Renal cortical epithelial cell (primary cell): ENCODE data around the gene TBC1D22B. TPM values are rescaled to one million over a fixed set of nuclear protein-coding genes. Genes with fewer than 3 reads are reported as not detected.
"Not testable (repeated sequence)": the region's sequence is repeated elsewhere in the genome, so short reads cannot be mapped to it uniquely, and the experiment has no call there.

ENCODE experiments used
- DNase-seq: peaks from one replicate; pipeline ENCODE4 v3.0.0-alpha.2; 2011; ENCODE audit warnings: low read depth
- total RNA-seq: library from RNA; depleted of rRNA; stranded (reverse); fragments of >200 nt; gene quantifications from 2 replicates; pipeline ENCODE4 v1.2.3, GENCODE V29; 2014

The TBC1D22B gene
- total RNA-seq, 1 donor from 2014 or later, result 12.5 TPM

DNA sequence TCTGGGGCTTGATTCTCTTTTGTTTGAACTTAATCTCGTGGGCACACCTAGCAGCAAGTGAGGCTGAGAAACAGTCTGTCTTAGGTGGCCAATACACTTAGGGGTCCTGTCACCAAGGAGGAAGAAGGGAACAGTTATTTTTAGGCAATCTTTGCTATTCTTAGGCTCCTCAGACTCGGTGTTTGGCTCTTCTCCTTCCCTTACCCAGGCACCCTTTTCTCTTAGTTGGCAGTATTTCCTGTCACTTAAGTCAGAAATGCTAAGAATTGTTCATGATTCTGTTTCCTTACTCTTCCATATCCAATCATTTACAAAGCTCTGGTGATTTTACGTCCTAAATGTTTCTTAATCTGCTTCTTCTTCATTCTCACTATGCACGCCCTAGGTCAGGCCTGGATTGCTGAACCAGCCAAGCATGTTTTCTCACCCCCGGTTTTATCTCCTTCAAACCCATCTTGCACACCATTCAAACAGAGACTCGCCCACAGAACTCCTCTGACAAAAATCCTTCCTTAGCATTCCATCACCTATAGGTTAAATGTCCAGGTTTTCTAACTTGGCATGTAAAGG, 45.6 kb downstream of the TBC1D22B start:
- DNase-seq, result peak; percentile 61

DNA sequence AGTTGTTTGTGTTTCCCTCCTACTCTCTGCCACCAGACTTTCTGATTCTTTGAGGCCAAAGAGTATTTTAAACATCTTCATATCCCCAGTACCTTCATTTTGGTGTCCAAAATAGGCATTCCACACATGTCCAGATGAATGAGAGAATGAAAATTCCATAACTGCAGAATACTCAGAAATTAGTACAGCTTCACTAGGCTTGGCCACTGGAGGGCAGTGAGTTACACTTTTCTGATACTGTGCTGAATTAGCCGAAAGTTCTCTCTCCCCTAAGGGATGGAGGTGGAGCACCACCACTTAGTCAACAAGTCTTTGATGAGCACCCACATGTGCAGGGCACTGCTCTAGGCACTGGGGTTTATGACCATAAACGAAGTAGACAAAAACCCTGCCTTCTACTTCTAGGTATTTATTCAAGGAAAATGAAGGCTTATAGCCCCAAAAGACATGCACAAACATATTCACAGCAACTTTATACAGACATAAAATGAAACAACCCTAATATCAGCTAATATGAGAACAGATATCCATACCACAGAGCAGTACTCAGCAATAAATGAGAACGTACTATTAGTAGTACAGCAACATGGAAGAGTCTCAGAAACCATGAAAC, 46.4 kb downstream of the TBC1D22B start:
- DNase-seq, result peak; percentile 33

DNA sequence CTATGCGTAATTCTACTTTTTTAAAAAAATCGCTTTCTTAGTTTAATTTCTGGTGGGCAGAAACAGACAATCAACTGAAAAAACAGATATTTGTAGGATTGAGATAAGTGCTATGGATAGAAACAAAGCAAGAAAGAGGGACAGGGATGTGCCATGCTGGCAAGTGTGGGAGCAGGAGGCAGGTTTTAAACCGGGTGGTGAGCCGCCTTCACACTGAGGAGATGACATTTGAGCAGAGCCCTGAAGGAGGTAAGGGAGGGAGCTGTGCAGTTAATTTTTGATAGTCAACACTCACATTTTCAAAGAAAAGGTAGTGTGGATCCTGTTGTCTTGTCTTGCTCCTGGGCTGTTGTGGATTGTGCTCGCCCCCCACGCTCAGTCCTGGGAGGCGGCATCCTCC, 47.2 kb downstream of the TBC1D22B start:
- no peak for DNase-seq

DNA sequence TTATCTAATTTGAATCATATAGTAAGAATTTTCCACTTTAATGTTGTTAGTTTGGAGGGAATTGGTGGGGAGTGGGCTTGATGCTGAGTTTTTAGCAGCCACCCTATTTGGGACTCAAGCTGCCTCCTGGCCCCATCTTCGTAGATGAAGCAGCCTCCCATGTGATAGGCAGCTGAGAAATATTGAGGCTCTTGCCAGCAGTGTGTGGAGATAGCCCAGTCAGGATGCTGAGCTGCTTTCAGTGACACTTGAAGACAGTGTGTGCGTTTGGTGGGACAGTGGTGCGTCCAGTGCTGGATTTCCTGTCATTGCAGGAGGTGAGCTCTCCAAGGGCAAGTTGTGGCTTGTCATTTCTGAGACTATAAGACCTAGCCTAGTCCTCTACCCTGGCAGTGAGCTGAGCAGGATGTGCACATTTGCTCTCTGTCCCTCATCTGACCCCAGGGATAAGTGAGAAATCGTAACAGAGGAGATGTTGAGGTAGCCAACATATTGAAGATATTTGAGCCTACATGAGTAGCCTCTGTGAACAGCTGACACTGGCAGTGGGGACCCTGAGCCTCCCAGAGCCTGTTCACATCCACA, 48.4 kb downstream of the TBC1D22B start:
- no peak for DNase-seq

DNA sequence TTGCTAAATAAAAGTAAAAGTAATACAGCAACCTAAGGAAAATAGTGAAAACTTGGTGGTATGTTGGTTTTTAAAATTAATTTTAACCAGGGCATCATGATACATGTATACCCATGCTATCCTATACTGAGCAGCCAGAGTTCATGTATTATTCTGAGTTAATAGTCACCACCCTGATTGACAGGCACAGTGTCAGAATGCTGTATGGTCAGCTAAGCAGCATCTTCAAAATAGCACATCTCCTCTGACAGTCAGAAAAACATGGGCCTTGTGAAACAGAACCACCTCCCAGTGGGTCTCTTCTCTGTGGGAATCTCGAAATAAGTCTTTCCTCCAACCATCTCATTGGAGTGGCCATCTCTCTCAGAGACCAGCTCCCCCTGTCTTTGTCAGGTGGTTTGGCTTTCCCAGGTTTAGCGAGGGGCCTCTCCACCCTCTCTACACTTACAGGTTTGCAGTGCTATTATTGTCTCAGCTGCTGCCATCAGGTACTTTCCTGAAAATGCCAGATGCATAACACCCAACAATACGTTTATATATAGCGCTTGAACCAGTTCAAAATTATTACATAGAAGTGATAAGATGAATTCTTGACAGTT, 49.2 kb downstream of the TBC1D22B start:
- no peak for DNase-seq

DNA sequence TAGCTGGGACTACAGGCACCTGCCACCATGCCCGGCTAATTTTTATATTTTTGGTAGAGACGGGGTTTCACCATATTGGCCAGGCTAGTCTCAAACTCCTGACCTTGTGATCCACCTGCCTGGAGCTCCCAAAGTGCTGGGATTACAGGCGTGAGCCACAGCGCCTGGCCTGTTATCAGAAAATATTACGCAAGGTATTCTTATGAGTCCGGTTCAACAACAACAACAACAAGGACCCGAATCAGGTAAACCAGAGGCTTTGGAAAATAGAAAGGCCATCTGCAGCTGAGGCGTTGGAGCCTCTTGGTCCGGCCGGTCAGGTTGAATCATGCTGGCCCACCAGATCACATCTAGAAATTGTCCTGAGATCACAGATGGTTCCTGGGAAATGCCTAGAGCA, 49.9 kb downstream of the TBC1D22B start:
- DNase-seq, result not testable (repeated sequence)

DNA sequence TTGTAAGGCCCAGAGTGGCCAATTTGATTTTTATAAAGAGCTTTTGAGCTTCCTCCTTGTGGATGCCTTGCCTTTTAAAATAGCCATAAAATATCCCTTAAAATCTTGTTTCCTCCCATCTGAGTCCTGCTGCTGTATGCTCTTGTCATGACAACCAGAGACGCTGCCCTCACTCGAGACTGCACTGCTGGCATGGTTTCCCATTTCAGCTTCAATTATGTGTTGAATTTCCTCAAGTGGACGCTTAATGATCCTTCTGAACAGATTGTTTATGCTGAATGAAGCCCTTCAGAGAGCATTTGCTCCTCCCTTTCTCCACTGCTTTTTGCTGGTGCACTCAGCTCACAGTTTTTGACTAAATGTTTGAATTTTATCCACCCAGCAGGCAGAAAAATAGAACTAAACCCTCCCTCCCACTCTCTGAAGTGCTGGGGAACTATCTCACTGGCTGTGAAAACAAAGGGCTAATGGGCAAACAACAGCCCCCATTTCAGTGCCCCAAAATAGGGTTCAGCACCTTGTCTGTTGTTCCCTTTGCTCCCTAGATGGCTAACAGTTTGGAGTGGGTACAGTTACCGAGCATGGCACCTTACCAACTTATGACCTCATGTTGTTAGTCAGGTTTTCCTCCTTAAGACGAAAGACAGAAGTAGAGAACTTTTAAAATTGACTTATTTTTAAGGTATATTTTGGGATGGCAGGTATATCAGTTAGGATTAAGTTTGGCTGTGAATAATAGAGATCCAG, 50.7 kb downstream of the TBC1D22B start:
- no peak for DNase-seq

DNA sequence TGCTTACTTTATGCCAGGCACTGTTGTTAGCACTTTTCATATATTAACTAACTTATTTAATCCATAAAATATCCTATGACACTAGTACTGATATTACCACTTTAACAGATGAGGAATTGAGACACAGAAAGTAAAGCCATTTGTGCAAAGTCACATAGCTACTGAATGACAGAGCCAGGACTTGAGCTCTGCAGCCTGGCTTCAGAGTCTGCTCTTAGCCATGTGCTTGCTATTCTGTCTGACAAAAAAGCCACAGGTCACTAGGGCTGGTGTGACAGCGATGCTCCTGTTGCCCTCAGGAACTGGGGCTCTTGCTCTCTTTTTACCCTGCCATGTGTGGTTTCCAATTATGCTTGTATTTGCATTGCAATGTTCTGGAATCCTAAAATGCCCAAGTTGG, 51.5 kb downstream of the TBC1D22B start:
- no peak for DNase-seq

DNA sequence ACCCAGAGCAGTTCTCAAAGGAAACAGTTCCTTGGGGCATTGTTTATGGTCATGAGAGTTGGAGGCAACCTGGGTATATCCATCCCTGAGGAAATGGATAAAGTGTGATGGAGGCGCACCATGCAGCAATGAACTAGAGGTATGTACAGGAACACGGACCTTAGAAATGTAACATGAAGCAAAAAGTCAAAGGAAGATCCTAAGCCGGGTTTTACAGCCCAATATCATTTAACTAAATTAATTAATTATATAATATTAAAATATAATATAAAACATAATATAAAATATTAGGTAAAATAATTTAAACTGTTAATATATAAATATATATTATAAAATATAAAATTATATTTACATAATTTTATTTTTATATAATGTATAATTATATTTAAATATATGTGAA, 52.1 kb downstream of the TBC1D22B start:
- no peak for DNase-seq

DNA sequence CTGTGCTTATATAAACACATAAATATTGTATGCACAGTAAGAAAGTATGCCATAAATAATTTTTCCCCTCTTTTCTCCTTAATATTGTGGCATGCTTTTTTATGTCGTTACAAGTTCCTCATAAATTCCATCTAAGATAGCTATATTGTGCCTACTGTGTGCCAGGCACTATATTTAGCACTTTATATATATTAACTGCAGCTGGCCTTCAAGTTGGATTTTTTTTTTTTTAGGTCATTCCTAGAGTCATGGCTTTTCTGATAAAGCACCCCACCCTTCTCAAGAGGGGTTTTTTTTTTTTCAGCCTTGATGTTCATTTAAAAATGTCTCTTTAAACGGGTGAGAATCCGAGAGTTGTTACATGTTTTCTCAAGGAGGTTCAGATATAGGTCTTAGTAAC, 53.4 kb downstream of the TBC1D22B start:
- DNase-seq, result no peak

DNA sequence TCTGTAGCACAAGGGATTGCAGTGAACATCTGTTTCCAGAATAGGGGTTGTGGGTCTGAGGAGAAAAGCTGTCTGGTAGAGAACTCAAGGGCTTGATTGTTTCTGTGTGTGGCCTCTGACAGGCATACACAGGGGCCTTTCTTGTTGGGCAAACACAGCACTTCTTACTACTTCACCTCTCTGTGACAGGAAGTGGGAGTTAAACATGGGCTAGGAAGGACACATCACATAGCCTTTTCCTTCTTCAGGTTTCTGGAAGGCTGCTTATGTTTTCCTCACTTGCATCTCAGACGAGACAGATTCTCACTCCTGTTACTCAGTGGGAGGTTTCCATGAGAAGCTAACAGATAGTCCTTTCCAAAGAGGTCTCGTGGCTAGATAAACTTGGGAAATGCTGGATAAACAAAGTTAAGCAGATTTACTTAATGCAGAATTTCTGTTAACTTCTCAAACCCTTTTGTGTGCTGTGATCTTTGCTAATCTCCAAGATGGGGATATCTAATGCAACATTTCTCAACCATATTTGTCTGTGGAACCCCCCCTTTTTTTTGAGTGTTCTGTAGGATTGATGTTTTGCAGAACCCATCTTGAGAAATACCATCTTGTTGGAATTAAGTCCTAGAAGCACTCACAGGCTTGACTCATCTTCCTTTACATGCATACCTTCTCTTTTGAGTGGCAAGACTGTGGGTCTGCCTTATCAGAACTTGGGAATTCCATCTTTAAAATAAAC, 54.3 kb downstream of the TBC1D22B start:
- no peak for DNase-seq

DNA sequence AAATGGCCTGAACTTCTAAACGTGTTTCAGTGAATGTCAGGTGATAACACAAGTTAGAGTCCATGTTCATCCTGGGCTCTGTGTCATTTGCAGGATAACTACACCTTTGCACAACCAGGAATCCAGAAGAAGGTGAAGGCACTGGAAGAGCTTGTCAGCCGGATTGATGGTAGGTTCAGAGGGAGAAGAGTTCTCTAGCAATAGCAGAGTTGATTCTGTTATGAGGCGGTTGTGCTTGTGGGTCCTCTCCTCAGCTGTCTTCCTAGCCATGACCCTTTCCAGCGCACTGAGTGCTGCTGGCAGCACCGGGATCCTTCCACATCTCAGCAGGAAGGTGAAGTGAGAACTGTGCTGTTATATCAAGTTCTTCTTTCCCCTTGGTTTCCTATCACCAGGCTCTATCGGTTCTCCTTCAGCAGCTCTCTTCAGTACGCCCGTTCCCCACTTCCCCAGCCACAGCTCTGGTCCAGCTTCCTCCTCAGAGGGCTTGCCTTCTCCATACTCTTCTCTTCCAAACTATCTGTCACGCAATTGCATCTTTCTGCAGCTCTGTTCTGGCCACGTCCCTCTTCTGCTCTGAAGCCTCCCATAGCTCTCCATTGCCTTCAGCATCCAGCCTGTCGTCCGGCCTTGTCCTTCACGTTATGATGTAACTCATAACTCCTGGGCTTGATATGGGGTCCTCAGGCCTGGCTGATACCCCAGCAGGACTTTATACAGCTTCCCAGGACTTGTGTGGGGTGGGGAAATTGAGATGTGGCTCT, 56.3 kb downstream of the TBC1D22B start:
- DNase-seq, result no peak

DNA sequence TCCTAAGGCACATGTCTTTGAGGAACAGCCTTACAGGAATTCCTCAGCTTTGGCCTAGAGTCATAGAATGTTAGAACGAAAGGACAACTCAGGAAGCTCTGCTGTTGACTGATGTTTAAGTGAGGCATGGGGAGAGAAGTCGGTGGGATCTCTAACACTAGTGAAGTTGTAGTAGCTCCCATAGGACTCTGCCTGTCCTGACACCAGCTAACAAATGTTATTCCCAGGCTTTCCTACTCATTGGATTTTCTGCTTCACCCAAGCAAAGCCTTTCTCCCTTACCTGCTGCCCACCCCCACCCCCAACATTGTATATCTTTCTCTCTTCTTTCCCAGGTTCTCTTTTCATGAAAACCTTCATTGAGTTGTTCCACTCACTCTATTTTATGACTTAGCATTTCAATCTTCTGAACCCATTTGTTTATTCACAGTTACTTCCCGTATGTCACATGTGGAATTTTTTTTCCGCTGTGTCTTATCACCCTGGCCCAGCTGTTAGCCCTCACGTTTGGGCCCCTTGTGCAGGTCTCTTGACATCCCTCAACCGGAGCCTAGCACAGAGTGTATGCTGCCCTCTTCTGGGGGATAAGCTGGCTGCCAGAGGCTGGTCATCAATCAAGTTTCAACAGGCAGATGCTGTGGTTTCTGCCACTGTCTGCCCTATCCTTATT, 57.0 kb downstream of the TBC1D22B start:
- DNase-seq, result peak; percentile 38

DNA sequence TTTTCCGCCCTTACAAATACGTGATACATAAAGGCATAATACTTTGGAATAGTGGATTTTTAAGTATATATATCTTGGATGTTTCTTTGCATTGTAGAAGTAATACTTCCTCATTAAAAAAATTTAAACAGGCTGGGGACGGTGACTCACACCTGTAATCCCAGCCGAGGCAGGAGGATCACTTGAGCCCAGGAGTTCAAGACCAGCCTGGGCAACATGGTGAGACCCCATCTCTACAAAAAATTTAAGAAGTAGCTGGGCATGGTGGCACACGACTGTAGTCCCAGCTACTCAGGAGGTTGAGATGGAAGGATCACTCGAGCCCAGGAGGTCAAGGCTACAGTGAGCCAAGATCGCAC, 57.6 kb downstream of the TBC1D22B start:
- DNase-seq, result no peak

DNA sequence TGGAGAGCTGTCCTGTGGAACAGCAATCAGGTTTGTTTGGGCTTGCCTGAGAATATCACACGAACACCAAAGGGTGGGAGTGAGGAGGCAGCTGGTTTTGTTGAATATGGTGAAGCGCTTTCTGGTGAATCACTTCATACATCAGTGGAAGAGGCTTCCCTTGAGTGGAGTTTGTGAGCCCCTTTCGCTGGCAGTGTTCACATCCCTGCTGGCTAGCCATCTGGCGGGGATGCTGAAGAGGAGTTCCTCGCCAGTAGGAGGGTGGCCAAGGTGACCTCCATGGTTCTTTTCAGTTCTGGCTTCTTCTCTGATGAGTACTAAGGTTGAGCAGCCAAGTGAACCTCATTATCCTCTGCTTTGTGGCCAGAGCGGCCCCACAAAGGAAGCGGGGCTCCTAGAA, 58.5 kb downstream of the TBC1D22B start:
- DNase-seq, result no peak

DNA sequence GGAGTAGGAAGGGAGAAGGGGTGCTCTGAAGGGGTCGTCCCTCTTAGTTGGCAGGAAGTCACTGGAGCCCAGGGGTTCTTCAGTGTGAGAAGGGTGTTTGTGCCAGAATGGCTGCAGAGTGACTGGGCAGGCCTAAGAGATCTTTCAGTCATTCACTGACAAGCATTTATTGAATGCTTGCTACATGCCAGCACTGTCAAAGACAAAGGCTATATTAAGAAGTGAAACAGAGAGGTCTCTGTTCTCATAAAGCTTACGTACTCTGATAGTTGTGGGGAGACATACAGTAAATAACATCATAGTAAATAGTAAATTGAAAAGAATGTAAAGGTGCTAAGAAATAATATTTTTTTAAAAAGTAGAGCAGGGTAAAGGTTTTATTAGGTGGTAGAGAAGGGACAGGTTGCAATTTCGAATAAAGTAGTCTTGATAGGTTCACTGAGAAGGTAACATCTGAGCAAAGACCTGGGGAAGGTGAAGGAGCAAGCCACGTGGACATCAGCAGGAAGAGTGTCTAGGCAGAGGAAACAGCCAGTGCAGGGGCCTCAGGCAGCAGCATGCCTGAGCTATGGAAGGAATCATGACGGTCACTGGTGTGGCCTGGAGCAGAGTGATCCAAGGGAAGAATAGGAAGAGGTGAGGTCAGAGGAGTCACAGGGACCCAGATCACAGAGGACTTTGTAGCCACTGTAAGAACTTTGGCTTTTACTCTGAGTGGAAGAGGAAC, 59.9 kb downstream of the TBC1D22B start:
- no peak for DNase-seq

DNA sequence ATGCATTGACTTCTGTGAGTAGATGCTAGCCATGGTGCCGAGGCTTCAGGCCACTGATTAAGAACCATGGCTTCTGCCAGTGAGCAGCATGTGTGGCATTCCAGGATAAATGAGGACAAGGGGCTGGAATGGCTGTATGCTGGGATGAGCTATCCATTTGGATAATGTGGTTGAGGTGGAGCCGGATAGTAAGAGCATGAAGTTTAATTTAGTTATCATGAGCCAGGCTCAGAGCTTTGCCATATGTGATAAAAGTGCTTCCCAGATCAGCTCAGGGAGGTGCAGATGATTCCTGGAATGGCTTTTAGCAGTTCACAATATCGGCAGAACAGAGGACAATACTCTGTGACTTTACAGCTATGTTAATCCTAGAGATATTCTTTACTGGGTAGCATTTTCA, 61.6 kb downstream of the TBC1D22B start:
- no peak for DNase-seq

DNA sequence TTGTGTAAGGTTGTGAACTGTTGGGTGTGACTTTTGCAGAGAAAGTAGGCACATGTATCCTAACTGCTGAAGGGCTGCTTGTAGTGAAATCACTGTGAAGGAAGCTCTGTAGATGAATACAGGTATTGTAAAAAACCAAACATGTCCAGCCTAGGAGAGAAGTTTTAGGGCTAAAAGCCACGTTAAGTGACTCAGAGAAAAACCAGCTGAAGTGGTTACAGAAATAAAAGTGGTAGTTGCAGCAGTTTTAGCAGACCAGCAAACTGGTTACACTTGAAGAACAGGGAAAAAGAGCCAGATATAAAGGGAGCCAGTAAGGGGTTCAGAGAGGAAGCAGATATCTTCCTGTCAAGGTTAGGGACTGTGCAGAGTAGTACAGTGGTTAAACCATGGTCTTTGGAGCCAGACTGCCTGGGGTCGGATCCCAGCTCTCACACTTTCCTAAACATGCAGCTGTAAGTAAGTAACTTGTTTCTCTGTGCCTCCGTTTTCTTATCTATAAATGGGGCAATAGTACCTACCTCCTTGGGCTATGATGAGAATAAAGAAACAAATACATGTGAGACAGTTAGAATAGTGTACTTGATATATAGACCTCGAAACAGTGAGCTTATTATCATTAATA, 62.4 kb downstream of the TBC1D22B start:
- no peak for DNase-seq

DNA sequence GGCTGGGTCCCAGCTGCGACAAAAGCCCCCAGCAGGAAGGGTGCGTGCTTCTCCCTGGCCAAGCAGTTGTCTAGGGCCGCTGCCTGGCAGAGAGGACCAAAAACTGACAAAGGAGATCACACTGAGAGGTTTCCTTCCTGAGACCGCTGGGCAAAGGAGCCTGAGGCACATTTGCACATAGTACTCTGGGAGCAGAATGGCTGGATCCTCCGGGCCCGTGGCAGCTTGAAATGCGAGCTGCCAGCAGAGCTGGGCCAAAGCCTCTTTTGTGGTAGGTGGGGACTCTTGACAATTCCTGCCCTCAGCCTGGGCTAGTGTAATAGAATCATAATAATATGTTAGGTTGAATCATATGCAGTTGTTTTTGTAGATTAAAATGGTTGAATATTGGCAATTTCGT, 63.1 kb downstream of the TBC1D22B start:
- DNase-seq, result no peak

DNA sequence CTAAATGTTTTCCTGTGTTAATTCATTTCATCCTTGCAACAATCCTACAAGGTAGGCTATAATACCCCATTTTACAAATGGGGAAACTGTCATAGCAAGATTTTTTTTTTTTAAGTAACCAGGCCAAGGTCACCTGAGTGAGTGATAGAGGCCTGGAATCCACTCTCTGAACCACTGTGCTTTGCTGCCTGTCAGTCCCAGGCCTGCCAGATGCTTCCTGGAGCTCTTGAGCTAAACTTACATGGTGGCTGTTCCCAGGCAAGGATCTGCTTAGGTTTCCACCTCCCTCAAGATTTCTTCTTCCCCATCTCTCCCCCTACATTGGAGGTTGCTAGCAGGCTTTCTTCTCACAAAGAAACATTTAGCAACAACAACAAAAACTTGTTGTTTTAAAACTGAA, 63.5 kb downstream of the TBC1D22B start:
- no peak for DNase-seq
